ENCODE results near the gene RHOBTB3. TPM values are rescaled to one million over a fixed set of nuclear protein-coding genes. Genes with fewer than 3 reads are reported as not detected.

RHOBTB3 gene, protein sequence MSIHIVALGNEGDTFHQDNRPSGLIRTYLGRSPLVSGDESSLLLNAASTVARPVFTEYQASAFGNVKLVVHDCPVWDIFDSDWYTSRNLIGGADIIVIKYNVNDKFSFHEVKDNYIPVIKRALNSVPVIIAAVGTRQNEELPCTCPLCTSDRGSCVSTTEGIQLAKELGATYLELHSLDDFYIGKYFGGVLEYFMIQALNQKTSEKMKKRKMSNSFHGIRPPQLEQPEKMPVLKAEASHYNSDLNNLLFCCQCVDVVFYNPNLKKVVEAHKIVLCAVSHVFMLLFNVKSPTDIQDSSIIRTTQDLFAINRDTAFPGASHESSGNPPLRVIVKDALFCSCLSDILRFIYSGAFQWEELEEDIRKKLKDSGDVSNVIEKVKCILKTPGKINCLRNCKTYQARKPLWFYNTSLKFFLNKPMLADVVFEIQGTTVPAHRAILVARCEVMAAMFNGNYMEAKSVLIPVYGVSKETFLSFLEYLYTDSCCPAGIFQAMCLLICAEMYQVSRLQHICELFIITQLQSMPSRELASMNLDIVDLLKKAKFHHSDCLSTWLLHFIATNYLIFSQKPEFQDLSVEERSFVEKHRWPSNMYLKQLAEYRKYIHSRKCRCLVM
- total RNA-seq = 10 to 100 TPM; 43.3 to 59.8 TPM
- polyA plus RNA-seq = 10 to 100 TPM; 10.5 to 36.2 TPM

DNA sequence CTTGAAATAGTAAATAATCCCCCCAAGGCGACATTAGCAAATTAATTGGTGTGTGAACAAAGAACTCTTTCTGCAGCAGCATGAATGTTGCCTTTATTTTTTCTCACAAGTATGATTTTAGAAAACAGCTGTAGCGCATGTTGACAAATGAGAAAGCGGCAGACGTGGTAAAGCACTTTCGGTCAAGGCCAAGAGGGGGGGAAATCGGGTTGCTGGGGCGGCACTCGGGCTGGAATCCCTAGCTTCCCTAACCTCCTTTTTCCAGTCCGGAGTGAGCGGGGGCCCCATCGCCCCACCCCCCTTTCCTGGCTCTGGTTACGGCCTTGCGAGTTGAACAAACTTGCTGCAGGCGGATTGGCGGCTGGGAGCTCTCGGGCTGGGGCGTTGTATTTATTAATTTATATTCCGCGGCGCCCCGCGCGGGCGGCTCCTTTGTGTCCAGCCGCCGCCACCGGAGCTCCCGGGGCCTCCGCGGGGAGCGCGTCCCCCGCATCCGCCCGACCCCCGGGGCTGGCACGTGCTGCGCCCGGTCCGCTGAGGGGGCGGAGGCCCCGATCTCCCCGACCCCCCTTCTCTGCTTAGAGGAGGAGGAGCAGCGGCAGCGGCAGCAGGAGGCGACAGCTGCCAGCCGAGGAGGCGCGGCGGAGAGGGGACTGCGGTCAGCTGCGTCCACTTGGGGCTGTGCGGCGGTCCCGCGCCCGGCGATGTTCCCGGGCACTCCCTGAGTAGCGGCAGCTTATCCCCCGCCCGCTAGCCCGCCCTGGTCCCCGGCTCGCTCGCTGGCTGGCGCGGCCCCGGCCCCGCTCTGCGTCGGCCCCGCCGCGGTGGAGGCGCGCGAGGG is at the start of gene RHOBTB3:
Gene RHOBTB3, plus strand, starts transcription at position 607 of the 841 bp plus-strand sequence. CDS start 347 bp downstream, outside the sequence.
- Histone ChIP-seq H3K36me3 (ENCODE audit: control insufficient read depth in 4 of 4, insufficient read depth in 3 of 4, low read depth in 1 of 4, low read length in 3 of 4) (peaks cover 0 to 2% (median 0%) of the 10 kb centered on the region in 4 donors), H3K4me3 (ENCODE audit: low read depth in 1 of 3, low read length in 3 of 3) (peak within 1 kb of the TSS; percentile 93 to 98 (median 97)), H3K9ac (ENCODE audit: low read depth in 1 of 2, low read length in 2 of 2) (peak within 1 kb of the TSS; percentile 93 to 96), H3K27me3 (ENCODE audit: control insufficient read depth in 4 of 4, insufficient read depth in 4 of 4, low read length in 3 of 4) (no peaks in the 10 kb centered on the region), H3K9me3 (ENCODE audit: control insufficient read depth in 4 of 4, low read length in 3 of 4) (no peaks in the 10 kb centered on the region), H3K27ac (ENCODE audit: low read depth in 1 of 2, low read length in 2 of 2) (peak within 1 kb of the TSS; percentile 94 to 97), H3K4me1 (ENCODE audit: control insufficient read depth in 4 of 4, insufficient read depth in 4 of 4, low read length in 3 of 4) (peaks cover 11 to 39% (median 33%) of the 10 kb centered on the region in 4 donors)
- TF ChIP-seq, protein P1, sequence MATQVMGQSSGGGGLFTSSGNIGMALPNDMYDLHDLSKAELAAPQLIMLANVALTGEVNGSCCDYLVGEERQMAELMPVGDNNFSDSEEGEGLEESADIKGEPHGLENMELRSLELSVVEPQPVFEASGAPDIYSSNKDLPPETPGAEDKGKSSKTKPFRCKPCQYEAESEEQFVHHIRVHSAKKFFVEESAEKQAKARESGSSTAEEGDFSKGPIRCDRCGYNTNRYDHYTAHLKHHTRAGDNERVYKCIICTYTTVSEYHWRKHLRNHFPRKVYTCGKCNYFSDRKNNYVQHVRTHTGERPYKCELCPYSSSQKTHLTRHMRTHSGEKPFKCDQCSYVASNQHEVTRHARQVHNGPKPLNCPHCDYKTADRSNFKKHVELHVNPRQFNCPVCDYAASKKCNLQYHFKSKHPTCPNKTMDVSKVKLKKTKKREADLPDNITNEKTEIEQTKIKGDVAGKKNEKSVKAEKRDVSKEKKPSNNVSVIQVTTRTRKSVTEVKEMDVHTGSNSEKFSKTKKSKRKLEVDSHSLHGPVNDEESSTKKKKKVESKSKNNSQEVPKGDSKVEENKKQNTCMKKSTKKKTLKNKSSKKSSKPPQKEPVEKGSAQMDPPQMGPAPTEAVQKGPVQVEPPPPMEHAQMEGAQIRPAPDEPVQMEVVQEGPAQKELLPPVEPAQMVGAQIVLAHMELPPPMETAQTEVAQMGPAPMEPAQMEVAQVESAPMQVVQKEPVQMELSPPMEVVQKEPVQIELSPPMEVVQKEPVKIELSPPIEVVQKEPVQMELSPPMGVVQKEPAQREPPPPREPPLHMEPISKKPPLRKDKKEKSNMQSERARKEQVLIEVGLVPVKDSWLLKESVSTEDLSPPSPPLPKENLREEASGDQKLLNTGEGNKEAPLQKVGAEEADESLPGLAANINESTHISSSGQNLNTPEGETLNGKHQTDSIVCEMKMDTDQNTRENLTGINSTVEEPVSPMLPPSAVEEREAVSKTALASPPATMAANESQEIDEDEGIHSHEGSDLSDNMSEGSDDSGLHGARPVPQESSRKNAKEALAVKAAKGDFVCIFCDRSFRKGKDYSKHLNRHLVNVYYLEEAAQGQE (IDR thresholded peaks at IDR 0.05) = peak; percentile 57
- TF ChIP-seq, protein P2, sequence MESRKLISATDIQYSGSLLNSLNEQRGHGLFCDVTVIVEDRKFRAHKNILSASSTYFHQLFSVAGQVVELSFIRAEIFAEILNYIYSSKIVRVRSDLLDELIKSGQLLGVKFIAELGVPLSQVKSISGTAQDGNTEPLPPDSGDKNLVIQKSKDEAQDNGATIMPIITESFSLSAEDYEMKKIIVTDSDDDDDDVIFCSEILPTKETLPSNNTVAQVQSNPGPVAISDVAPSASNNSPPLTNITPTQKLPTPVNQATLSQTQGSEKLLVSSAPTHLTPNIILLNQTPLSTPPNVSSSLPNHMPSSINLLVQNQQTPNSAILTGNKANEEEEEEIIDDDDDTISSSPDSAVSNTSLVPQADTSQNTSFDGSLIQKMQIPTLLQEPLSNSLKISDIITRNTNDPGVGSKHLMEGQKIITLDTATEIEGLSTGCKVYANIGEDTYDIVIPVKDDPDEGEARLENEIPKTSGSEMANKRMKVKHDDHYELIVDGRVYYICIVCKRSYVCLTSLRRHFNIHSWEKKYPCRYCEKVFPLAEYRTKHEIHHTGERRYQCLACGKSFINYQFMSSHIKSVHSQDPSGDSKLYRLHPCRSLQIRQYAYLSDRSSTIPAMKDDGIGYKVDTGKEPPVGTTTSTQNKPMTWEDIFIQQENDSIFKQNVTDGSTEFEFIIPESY (IDR thresholded peaks at IDR 0.05) = no peak
- no peak for TF ChIP-seq HNF4G (IDR thresholded peaks at IDR 0.05)
- peak; percentile 69 for TF ChIP-seq RXRA (IDR thresholded peaks at IDR 0.05)
- TF ChIP-seq TAF1 (conservative IDR thresholded peaks at IDR 0.05) = peak; percentile 54
- peak; percentile 19 to 48 for TF ChIP-seq RAD21 (IDR thresholded peaks at IDR 0.05)
- TF ChIP-seq EGR1 (IDR thresholded peaks at IDR 0.05; ENCODE audit: low read depth in 2 of 2) = no peak
- peak; percentile 67 for TF ChIP-seq SP1 (IDR thresholded peaks at IDR 0.05)
- TF ChIP-seq, protein P3, sequence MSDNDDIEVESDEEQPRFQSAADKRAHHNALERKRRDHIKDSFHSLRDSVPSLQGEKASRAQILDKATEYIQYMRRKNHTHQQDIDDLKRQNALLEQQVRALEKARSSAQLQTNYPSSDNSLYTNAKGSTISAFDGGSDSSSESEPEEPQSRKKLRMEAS (IDR thresholded peaks at IDR 0.05) = peak; percentile 37
- peak; percentile 60 for TF ChIP-seq FOXA2 (IDR thresholded peaks at IDR 0.05)
- peak; percentile 5 to 40 for TF ChIP-seq HNF4A (conservative IDR thresholded peaks at IDR 0.05)
- TF ChIP-seq NR2F2 (IDR thresholded peaks at IDR 0.05) = peak; percentile 9
- TF ChIP-seq, protein P4, sequence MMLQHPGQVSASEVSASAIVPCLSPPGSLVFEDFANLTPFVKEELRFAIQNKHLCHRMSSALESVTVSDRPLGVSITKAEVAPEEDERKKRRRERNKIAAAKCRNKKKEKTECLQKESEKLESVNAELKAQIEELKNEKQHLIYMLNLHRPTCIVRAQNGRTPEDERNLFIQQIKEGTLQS (IDR thresholded peaks at IDR 0.05) = no peak
- TF ChIP-seq, protein P5, sequence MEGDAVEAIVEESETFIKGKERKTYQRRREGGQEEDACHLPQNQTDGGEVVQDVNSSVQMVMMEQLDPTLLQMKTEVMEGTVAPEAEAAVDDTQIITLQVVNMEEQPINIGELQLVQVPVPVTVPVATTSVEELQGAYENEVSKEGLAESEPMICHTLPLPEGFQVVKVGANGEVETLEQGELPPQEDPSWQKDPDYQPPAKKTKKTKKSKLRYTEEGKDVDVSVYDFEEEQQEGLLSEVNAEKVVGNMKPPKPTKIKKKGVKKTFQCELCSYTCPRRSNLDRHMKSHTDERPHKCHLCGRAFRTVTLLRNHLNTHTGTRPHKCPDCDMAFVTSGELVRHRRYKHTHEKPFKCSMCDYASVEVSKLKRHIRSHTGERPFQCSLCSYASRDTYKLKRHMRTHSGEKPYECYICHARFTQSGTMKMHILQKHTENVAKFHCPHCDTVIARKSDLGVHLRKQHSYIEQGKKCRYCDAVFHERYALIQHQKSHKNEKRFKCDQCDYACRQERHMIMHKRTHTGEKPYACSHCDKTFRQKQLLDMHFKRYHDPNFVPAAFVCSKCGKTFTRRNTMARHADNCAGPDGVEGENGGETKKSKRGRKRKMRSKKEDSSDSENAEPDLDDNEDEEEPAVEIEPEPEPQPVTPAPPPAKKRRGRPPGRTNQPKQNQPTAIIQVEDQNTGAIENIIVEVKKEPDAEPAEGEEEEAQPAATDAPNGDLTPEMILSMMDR (IDR thresholded peaks at IDR 0.05; ENCODE audit: low read depth, low read length, missing input control) = no peak
- peak in 1 of 2 donors; percentile 9 for TF ChIP-seq JUND (IDR thresholded peaks at IDR 0.05)
- peak; percentile 64 for TF ChIP-seq YY1 (IDR thresholded peaks at IDR 0.05)
- no peak for TF ChIP-seq FOXA1 (IDR thresholded peaks at IDR 0.05)
- TF ChIP-seq GABPA (IDR thresholded peaks at IDR 0.05 in 1 of 2, conservative IDR thresholded peaks at IDR 0.05 in 1 of 2) = no peak
- WGBS = under 1% methylated on average over 78 of the region's 78 CpGs
- peak; percentile 84 for DNase-seq (ENCODE audit: low spot score)
